Loucy (cell line): Measurements from ENCODE around the gene FAM13A.
A peak's percentile ranks its signal among the peaks of the same experiment; 100 is the strongest.

Experiments
- H2AFZ ChIP-seq: fragments of 200-600 bp; sonication (generic); 2 replicates; pipeline ENCODE4 v1.6.0; 2016; ENCODE audit warnings: antibody characterized with exemption, mild to moderate bottlenecking, low read length, moderate library complexity
- H3F3A ChIP-seq: fragments of 200-600 bp; 2 replicates; pipeline ENCODE4 v1.6.0; 2016; ENCODE audit warnings: antibody characterized with exemption, low read depth, mild to moderate bottlenecking
- H3K27me3 ChIP-seq: fragments of 200-600 bp; sonication (generic); 2 replicates; pipeline ENCODE4 v1.6.1; 2014; ENCODE audit warnings: low read length, mild to moderate bottlenecking; ENCODE audit not compliant: insufficient read depth, poor library complexity, severe bottlenecking
- H3K36me3 ChIP-seq: fragments of 200-600 bp; sonication (generic); 2 replicates; pipeline ENCODE4 v1.6.1; 2016; ENCODE audit warnings: low read length; ENCODE audit not compliant: insufficient read depth
- H3K4me1 ChIP-seq: fragments of 200-600 bp; sonication (generic); 2 replicates; pipeline ENCODE4 v1.5.1; 2014; ENCODE audit warnings: low read length, mild to moderate bottlenecking; ENCODE audit not compliant: insufficient read depth, poor library complexity, severe bottlenecking
- H3K4me2 ChIP-seq: fragments of 200-600 bp; sonication (generic); 2 replicates; pipeline ENCODE4 v1.6.0; 2014; ENCODE audit warnings: antibody characterized with exemption, low read length, low read depth, mild to moderate bottlenecking; ENCODE audit not compliant: poor library complexity, severe bottlenecking
- H3K4me3 ChIP-seq: fragments of 200-600 bp; sonication (generic); 2 replicates; pipeline ENCODE4 v1.5.1; 2014; ENCODE audit warnings: low read length, mild to moderate bottlenecking, mixed read lengths; ENCODE audit not compliant: poor library complexity, severe bottlenecking
- H3K79me2 ChIP-seq: fragments of 200-600 bp; sonication (generic); 2 replicates; pipeline ENCODE4 v1.6.1; 2014; ENCODE audit warnings: low read length; ENCODE audit not compliant: insufficient read depth
- H3K9ac ChIP-seq: fragments of 200-600 bp; sonication (generic); 2 replicates; pipeline ENCODE4 v1.6.0; 2014; ENCODE audit warnings: mild to moderate bottlenecking, low read depth, low read length, moderate library complexity; ENCODE audit not compliant: poor library complexity, severe bottlenecking
- H3K9me2 ChIP-seq: fragments of 200-600 bp; sonication (generic); replicated peaks from 2 replicates; pipeline ENCODE4 v1.6.1; 2016; ENCODE audit warnings: low read depth, low read length, mixed read lengths
- H3K9me3 ChIP-seq: fragments of 200-600 bp; sonication (generic); 2 replicates; pipeline ENCODE4 v1.6.1; 2014; ENCODE audit warnings: mild to moderate bottlenecking, antibody characterized with exemption, low read length, low read depth; ENCODE audit not compliant: insufficient read depth
- H4K20me1 ChIP-seq: fragments of 200-600 bp; sonication (generic); 2 replicates; pipeline ENCODE4 v1.6.0; 2014; ENCODE audit warnings: antibody characterized with exemption, low read length, mild to moderate bottlenecking; ENCODE audit not compliant: insufficient read depth, poor library complexity, severe bottlenecking
- CTCF ChIP-seq: fragments of 200-600 bp; sonication (generic); conservative IDR thresholded peaks from 2 replicates; pipeline ENCODE4 v1.5.1; 2014; ENCODE audit warnings: mild to moderate bottlenecking, antibody characterized with exemption, low read length
- EZH2phosphoT487 ChIP-seq: fragments of 200-600 bp; IDR thresholded peaks from 2 replicates; pipeline ENCODE4 v1.6.1; 2018; ENCODE audit warnings: antibody characterized with exemption, mild to moderate bottlenecking, moderate library complexity, borderline replicate concordance

The FAM13A gene

GRCh38 chr4:88709989-88710388 lies 347.0 kb downstream of the FAM13A start:
- H3K36me3 ChIP-seq, result peaks cover 12% of the 10 kb centered on the region; the same call in 1 of the 2 replicates
- H3K4me2 ChIP-seq, result no peak overlapping the region
- no peaks in the 10 kb centered on the region for H3K4me1 ChIP-seq
- no peak overlapping the region for H3K9ac ChIP-seq
- no peak overlapping the region for H3K4me3 ChIP-seq
- no peaks in the 10 kb centered on the region for H3K27me3 ChIP-seq
- no peak for TF ChIP-seq CTCF
- TF ChIP-seq EZH2phosphoT487, result no peak
- no peaks in the 10 kb centered on the region for H3F3A ChIP-seq
- no peaks in the 10 kb centered on the region for H3K9me2 ChIP-seq
- no peak overlapping the region for H2AFZ ChIP-seq
- H3K9me3 ChIP-seq, result no peaks in the 10 kb centered on the region
- H4K20me1 ChIP-seq, result no peaks in the 10 kb centered on the region
- H3K79me2 ChIP-seq, result no peaks in the 10 kb centered on the region

GRCh38 chr4:88706574-88706973 lies 350.4 kb downstream of the FAM13A start:
- TF ChIP-seq EZH2phosphoT487 (no peak), CTCF (peak; percentile 63)
- H3K36me3 ChIP-seq, result peaks cover 9% of the 10 kb centered on the region; the same call in 1 of the 2 replicates
- H3K4me2 ChIP-seq, result no peak overlapping the region
- no peaks in the 10 kb centered on the region for H3K79me2 ChIP-seq
- no peaks in the 10 kb centered on the region for H3K9me3 ChIP-seq
- no peaks in the 10 kb centered on the region for H3K9me2 ChIP-seq
- H4K20me1 ChIP-seq, result no peaks in the 10 kb centered on the region
- H3K9ac ChIP-seq, result no peak overlapping the region
- no peaks in the 10 kb centered on the region for H3K4me1 ChIP-seq
- H3F3A ChIP-seq, result no peaks in the 10 kb centered on the region
- H2AFZ ChIP-seq, result no peak overlapping the region
- H3K27me3 ChIP-seq, result no peaks in the 10 kb centered on the region
- H3K4me3 ChIP-seq, result no peak overlapping the region

- Histone ChIP-seq H3K27me3 (no peaks in the 10 kb centered on the region), H3K79me2 (no peaks in the 10 kb centered on the region), H3K4me1 (no peaks in the 10 kb centered on the region), H3K4me2 (no peak overlapping the region), H4K20me1 (no peaks in the 10 kb centered on the region), H3K9ac (no peak overlapping the region), H3K36me3 (peaks cover 9% of the 10 kb centered on the region; the same call in 1 of the 2 replicates), H3K4me3 (no peak overlapping the region), H3F3A (no peaks in the 10 kb centered on the region), H3K9me2 (no peaks in the 10 kb centered on the region), H3K9me3 (no peaks in the 10 kb centered on the region), H2AFZ (no peak overlapping the region)
- TF ChIP-seq EZH2phosphoT487, result no peak
- no peak for TF ChIP-seq CTCF
These were observed 351.0 kb downstream of the FAM13A start for GRCh38 chr4:88705805-88706492.
